GM18505 (cell line): ENCODE measurements around the gene UBE2Q2.
"Not testable (repeated sequence)": the region's sequence is repeated elsewhere in the genome, so short reads cannot be mapped to it uniquely, and the experiment has no call there.

ENCODE experiments used
- ATAC-seq: cut with Tn5 transposase; IDR thresholded peaks from one replicate; pipeline ENCODE4 v1.9.1; 2021; ENCODE audit not compliant: unreplicated experiment
- POLR2A ChIP-seq: IDR thresholded peaks from 4 replicates; pipeline ENCODE4 v1.6.1; 2011; ENCODE audit warnings: borderline replicate concordance; ENCODE audit not compliant: insufficient read depth, insufficient read length; ENCODE audit errors: extremely low read depth

The UBE2Q2 gene

DNA sequence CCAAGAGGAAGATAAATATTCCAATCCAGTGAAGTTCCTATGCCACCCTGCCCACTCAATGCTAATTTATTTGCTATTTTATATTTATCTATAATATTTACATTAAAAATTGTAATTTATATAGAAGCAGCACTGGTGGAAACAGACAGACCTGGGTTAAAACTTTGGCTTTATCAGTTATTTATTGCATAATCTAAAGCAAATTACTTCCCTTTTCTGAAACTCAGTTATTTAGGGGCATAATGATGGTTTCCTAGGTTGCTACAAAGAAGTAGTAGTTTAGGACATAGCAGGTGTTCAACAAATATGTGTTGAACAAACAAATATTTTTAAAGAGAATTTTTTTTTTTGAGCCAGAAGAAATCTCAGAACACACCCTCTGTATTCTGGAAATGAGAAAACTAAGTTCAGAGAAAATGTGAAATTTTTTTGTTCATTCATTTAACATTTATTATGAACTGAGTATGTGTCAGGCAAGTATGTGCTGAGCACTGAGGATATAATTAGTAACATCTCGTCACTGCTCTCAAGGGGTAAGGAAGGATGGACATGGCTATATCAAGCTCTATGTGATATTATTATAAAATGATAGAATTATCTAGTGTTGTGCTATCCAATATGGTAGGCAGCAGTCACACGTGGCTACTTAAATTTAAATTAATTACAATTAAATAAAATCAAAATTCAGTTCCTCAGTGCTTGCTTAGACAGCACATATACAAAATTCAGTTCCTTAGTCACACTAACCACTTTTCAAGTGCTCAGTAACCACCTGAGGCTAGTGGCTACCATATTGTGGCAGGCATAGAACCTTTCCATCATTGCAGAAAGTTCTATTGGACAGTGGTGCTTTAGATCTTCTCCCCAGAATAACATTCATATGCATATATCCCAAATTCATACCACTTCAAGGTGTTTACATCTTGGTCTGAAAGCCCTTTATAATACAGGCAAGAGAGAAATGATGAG, 7.0 kb upstream of the UBE2Q2 start:
- no peak for ATAC-seq
- TF ChIP-seq POLR2A, result no peak

GRCh38 chr15:75836959-75837334, 6.3 kb upstream of the UBE2Q2 start:
- TF ChIP-seq POLR2A, result no peak
- peak; percentile 62 for ATAC-seq

DNA sequence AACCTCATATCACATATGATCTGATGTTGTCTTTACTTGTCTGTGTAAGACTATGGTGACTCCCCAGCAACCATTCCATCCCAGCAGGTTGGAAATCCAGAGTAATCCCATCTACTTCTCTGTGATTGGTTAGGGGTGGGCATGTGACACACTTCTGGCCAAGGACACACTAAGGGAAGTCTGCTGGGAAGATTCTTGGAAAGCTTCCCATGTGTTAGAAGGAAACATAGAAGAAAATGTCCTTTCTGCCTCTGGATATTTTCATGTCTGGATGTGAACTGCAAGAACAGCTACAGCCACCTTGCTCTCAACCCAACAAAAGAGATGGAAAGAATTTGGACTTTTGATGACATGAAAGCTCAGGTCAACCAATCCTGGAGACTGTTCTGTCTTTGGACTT, 2.6 kb upstream of the UBE2Q2 start:
- TF ChIP-seq POLR2A, result no peak
- ATAC-seq, result no peak

DNA sequence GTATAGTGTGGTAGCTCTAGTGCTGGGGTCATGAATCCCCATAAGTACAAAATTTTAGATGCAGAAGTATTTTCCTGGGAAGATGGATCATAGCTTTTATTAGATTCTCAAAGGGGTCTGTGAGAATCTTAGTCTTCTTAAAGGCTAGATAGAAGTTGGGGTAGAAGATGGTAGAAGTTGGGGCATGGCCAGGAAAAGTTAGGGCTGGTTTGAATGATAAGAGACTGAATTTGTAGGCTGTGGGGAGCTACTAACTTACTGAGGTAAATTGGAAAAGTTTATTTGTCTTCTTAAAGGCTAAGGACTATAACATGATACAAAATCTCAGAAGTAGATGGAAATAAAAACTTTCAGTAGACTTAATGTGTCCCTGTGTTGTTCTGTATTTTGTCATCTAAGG, 1.6 kb upstream of the UBE2Q2 start:
- TF ChIP-seq POLR2A, result no peak
- ATAC-seq, result no peak

GRCh38 chr15:75843678-75844581, 683 bp downstream of the UBE2Q2 start:
- peak; percentile 44 for ATAC-seq
- peak; percentile 23 for TF ChIP-seq POLR2A

DNA sequence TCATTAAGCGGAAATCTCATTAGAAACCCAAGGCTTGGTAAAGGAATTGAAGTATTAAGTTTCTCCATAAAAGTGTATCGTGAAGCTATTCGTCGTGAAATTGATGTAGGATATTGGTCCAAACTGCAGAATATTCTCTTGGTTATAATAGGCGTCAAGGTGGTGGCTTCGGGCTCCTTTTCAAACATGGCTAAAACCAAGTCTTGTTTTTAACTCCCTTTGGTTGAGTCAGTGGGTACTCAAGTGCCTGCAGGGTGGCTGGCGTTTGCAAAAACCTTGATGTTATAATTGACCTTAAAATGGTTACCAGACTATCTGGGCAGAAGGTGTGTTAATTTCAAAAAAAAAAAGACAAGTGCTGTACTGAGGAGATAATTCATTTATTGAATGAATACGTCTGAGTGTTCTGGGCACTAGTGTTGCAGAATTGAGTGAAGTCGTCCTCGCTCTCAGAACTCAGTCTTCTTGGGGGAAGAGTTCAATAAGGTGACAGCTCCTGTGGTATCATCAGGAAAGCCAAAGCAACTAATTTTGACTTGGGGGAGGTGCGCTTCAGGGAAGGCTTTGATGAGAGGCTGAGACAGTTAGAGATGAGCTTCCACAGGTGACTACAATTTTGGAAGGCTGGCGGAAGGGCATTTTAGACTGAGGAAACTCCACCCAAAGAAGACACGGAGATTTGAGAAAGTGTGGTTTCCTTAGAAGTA, 1.5 kb downstream of the UBE2Q2 start:
- TF ChIP-seq POLR2A, result no peak

GRCh38 chr15:75849167-75849566, 5.9 kb downstream of the UBE2Q2 start:
- ATAC-seq, result no peak
- no peak for TF ChIP-seq POLR2A

More for the DNA sequence above, 1.5 kb downstream of the UBE2Q2 start:
- no peak for ATAC-seq

DNA sequence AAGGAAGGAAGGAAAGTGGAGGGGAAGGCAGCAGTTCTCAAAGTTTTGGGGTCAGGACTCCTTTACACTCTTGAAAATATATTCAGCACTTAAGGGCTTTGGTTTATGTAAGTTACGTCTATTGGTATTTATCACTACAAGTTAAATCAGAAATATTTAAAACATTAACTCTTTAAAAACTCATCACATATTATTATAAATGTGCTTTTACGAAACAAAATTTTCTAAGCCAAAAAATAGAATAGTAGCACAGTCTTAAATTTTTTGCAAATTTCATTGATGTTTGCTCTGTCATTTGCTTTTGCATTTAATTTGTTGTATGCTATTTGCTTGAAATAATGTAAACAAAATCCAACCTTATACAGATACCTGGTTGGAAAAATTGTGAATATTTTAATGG, 7.5 kb downstream of the UBE2Q2 start:
- ATAC-seq, result no peak
- no peak for TF ChIP-seq POLR2A

GRCh38 chr15:75851566-75851965, 8.3 kb downstream of the UBE2Q2 start:
- not testable (repeated sequence) for ATAC-seq

GRCh38 chr15:75857886-75858285, 14.6 kb downstream of the UBE2Q2 start:
- no peak for TF ChIP-seq POLR2A
- no peak for ATAC-seq

DNA sequence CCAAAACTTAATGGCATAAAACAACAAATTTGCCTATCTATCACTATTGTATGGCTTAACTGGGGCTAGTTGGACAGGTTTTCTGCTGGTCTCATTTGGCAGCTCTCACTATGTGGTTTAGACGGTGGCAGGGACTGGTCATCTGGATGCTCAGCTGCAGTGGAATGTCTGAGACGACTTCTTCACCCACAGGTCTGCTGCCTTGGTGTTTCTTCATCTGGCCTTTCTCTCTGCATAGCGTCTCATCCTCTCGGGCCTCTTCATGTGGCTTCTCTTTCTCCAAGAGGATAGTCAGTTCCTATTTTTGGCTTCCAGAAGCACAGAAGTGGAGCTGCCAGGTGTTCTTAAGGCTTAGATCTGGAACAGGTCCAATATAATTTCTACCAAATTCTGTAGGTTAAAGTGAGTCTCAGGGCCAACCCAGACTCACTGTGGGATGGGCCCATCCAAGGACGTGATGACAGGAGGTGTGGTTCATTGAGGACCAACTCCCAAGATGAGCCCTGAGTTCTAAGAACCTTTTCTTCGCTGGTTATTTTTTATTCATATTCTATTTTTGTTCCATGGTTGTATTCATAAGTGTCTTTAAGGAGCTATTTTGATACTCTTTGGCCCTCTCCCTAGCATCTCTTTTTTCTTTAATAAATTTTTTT, 18.6 kb downstream of the UBE2Q2 start:
- ATAC-seq, result no peak
- no peak for TF ChIP-seq POLR2A

GRCh38 chr15:75862796-75863195, 19.5 kb downstream of the UBE2Q2 start:
- TF ChIP-seq POLR2A, result no peak

More at GRCh38 chr15:75862796-75863195, 19.5 kb downstream of the UBE2Q2 start:
- ATAC-seq, result no peak
